Measurements from ENCODE around the gene PLEKHO2. TPM values are rescaled to one million over a fixed set of nuclear protein-coding genes. Genes with fewer than 3 reads are reported as not detected.
"Not testable (repeated sequence)": the region's sequence is repeated elsewhere in the genome, so short reads cannot be mapped to it uniquely, and the experiment has no call there.

The PLEKHO2 gene
- 10 to 100 TPM in 1 of 2 donors, 1 to 10 TPM in 1; 4.4 to 13.6 TPM for total RNA-seq

- peak within 1 kb of the TSS; percentile 85 for H3K4me3 ChIP-seq
- peak within 1 kb of the TSS; percentile 88 to 92 for H3K9ac ChIP-seq (ENCODE audit: low read depth in 2 of 2, low read length in 2 of 2)
- peak within 1 kb of the TSS; percentile 81 for H3K27ac ChIP-seq
- H3K4me1 ChIP-seq = no peaks in the 10 kb centered on the region
- H3K9me3 ChIP-seq = no peaks in the 10 kb centered on the region
- no peaks in the 10 kb centered on the region for H3K27me3 ChIP-seq
- no peaks in the 10 kb centered on the region for H3K36me3 ChIP-seq
- intact Hi-C loops (cut with DNase I) = no loop called here
- DNase-seq = peak; percentile 94
- no peak for TF ChIP-seq CTCF (IDR thresholded peaks at IDR 0.05)
Measured at GRCh38 chr15:64841344-64842095, at the start of gene PLEKHO2. Gene PLEKHO2 (plus strand): TSS chr15:64841915. CDS start chr15:64842017, 102 bp downstream.

GRCh38 chr15:64792282-64792681 lies 49.4 kb upstream of the PLEKHO2 start:
- Histone ChIP-seq H3K36me3 (no peaks in the 10 kb centered on the region), H3K4me3 (no peak overlapping the region), H3K9me3 (no peaks in the 10 kb centered on the region), H3K27ac (no peak overlapping the region), H3K4me1 (no peaks in the 10 kb centered on the region), H3K27me3 (no peaks in the 10 kb centered on the region), H3K9ac (ENCODE audit: low read depth in 2 of 2, low read length in 2 of 2) (no peak overlapping the region)
- DNase-seq = no peak
- TF ChIP-seq CTCF (IDR thresholded peaks at IDR 0.05) = no peak
- intact Hi-C loops (cut with DNase I) = no loop called here

GRCh38 chr15:64795299-64795698 lies 46.4 kb upstream of the PLEKHO2 start:
- H3K4me1 ChIP-seq; H3K36me3 ChIP-seq; intact Hi-C loops (cut with DNase I); DNase-seq; H3K9me3 ChIP-seq; H3K4me3 ChIP-seq; H3K9ac ChIP-seq (ENCODE audit: low read depth in 2 of 2, low read length in 2 of 2); H3K27me3 ChIP-seq; H3K27ac ChIP-seq: not testable (repeated sequence)

GRCh38 chr15:64795921-64796320 lies 45.8 kb upstream of the PLEKHO2 start:
- H3K27ac ChIP-seq; DNase-seq; H3K4me1 ChIP-seq; H3K27me3 ChIP-seq; H3K36me3 ChIP-seq; H3K4me3 ChIP-seq; intact Hi-C loops (cut with DNase I); H3K9ac ChIP-seq (ENCODE audit: low read depth in 2 of 2, low read length in 2 of 2); H3K9me3 ChIP-seq: not testable (repeated sequence)

- H3K36me3 ChIP-seq; H3K9me3 ChIP-seq; H3K27me3 ChIP-seq; intact Hi-C loops (cut with DNase I); H3K4me1 ChIP-seq; H3K9ac ChIP-seq (ENCODE audit: low read depth in 2 of 2, low read length in 2 of 2); H3K4me3 ChIP-seq; H3K27ac ChIP-seq; DNase-seq: not testable (repeated sequence)
Measured at GRCh38 chr15:64798905-64799304, 42.8 kb upstream of the PLEKHO2 start.

GRCh38 chr15:64800476-64800875 lies 41.2 kb upstream of the PLEKHO2 start:
- no peaks in the 10 kb centered on the region for H3K4me1 ChIP-seq
- no peak overlapping the region for H3K27ac ChIP-seq
- DNase-seq = no peak
- no peak overlapping the region for H3K4me3 ChIP-seq
- no peak overlapping the region for H3K9ac ChIP-seq (ENCODE audit: low read depth in 2 of 2, low read length in 2 of 2)
- no peaks in the 10 kb centered on the region for H3K27me3 ChIP-seq
- intact Hi-C loops (cut with DNase I) = no loop called here
- no peaks in the 10 kb centered on the region for H3K36me3 ChIP-seq
- TF ChIP-seq CTCF (IDR thresholded peaks at IDR 0.05) = no peak
- no peaks in the 10 kb centered on the region for H3K9me3 ChIP-seq

GRCh38 chr15:64803526-64803925 lies 38.2 kb upstream of the PLEKHO2 start:
- Histone ChIP-seq H3K27me3 (no peaks in the 10 kb centered on the region), H3K27ac (no peak overlapping the region), H3K36me3 (no peaks in the 10 kb centered on the region), H3K4me3 (no peak overlapping the region), H3K9me3 (no peaks in the 10 kb centered on the region), H3K4me1 (no peaks in the 10 kb centered on the region), H3K9ac (ENCODE audit: low read depth in 2 of 2, low read length in 2 of 2) (no peak overlapping the region)
- TF ChIP-seq CTCF (IDR thresholded peaks at IDR 0.05) = no peak
- intact Hi-C loops (cut with DNase I) = no loop called here
- no peak for DNase-seq

All from colonic mucosa (tissue), 4 donors.